Measurements from ENCODE around the gene LRP1B. TPM values are rescaled to one million over a fixed set of nuclear protein-coding genes. Genes with fewer than 3 reads are reported as not detected.

LRP1B gene
- total and polyA plus RNA-seq, 4 donors, result 0.01 to 0.84 (median 0.17) TPM

DNA sequence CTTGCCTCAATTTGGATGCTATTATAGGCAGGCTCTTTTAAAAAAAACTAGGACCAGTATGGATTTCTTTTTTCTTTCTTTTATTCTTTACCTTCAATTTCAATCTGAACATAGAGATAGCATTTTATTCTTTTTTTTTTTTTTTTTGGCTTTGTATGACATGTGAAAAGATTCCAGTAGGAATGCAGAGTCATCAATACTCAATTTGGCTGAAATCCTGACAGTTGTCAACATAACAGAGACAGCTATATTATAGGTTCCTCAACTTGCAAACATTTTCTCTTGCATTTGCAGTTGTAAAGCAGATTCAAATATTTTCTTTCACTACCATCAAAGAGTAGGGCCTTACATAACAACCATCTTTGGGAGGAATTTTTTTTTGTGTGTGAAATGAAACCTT is 334.4 kb downstream of the LRP1B start:
- TF ChIP-seq, protein P1, sequence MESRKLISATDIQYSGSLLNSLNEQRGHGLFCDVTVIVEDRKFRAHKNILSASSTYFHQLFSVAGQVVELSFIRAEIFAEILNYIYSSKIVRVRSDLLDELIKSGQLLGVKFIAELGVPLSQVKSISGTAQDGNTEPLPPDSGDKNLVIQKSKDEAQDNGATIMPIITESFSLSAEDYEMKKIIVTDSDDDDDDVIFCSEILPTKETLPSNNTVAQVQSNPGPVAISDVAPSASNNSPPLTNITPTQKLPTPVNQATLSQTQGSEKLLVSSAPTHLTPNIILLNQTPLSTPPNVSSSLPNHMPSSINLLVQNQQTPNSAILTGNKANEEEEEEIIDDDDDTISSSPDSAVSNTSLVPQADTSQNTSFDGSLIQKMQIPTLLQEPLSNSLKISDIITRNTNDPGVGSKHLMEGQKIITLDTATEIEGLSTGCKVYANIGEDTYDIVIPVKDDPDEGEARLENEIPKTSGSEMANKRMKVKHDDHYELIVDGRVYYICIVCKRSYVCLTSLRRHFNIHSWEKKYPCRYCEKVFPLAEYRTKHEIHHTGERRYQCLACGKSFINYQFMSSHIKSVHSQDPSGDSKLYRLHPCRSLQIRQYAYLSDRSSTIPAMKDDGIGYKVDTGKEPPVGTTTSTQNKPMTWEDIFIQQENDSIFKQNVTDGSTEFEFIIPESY (IDR thresholded peaks at IDR 0.05), result no peak
- TF ChIP-seq EGR1 (IDR thresholded peaks at IDR 0.05; ENCODE audit: low read depth in 2 of 2) (no peak), MAX (IDR thresholded peaks at IDR 0.05) (no peak), FOXA1 (IDR thresholded peaks at IDR 0.05) (no peak), ATF3 (IDR thresholded peaks at IDR 0.05) (no peak), JUND (IDR thresholded peaks at IDR 0.05) (no peak), HNF4A (conservative IDR thresholded peaks at IDR 0.05) (no peak), TAF1 (conservative IDR thresholded peaks at IDR 0.05) (no peak), GABPA (IDR thresholded peaks at IDR 0.05 in 1 of 2, conservative IDR thresholded peaks at IDR 0.05 in 1 of 2) (no peak)
- TF ChIP-seq, protein P2, sequence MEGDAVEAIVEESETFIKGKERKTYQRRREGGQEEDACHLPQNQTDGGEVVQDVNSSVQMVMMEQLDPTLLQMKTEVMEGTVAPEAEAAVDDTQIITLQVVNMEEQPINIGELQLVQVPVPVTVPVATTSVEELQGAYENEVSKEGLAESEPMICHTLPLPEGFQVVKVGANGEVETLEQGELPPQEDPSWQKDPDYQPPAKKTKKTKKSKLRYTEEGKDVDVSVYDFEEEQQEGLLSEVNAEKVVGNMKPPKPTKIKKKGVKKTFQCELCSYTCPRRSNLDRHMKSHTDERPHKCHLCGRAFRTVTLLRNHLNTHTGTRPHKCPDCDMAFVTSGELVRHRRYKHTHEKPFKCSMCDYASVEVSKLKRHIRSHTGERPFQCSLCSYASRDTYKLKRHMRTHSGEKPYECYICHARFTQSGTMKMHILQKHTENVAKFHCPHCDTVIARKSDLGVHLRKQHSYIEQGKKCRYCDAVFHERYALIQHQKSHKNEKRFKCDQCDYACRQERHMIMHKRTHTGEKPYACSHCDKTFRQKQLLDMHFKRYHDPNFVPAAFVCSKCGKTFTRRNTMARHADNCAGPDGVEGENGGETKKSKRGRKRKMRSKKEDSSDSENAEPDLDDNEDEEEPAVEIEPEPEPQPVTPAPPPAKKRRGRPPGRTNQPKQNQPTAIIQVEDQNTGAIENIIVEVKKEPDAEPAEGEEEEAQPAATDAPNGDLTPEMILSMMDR (IDR thresholded peaks at IDR 0.05; ENCODE audit: low read depth, low read length, missing input control), result no peak
- H3K4me1 ChIP-seq (ENCODE audit: control insufficient read depth in 4 of 4, insufficient read depth in 4 of 4, low read length in 3 of 4), result peaks cover 0 to 4% (median 0%) of the 10 kb centered on the region in 4 donors
- no peaks in the 10 kb centered on the region for H3K9me3 ChIP-seq (ENCODE audit: control insufficient read depth in 4 of 4, low read length in 3 of 4)
- no peak overlapping the region for H3K27ac ChIP-seq (ENCODE audit: low read depth in 1 of 2, low read length in 2 of 2)
- no peaks in the 10 kb centered on the region for H3K27me3 ChIP-seq (ENCODE audit: control insufficient read depth in 4 of 4, insufficient read depth in 4 of 4, low read length in 3 of 4)
- H3K36me3 ChIP-seq (ENCODE audit: control insufficient read depth in 4 of 4, insufficient read depth in 3 of 4, low read depth in 1 of 4, low read length in 3 of 4), result no peaks in the 10 kb centered on the region
- no peak for DNase-seq (ENCODE audit: low spot score)
- no peak overlapping the region for H3K4me3 ChIP-seq (ENCODE audit: low read depth in 1 of 3, low read length in 3 of 3)
- H3K9ac ChIP-seq (ENCODE audit: low read depth in 1 of 2, low read length in 2 of 2), result no peak overlapping the region

DNA sequence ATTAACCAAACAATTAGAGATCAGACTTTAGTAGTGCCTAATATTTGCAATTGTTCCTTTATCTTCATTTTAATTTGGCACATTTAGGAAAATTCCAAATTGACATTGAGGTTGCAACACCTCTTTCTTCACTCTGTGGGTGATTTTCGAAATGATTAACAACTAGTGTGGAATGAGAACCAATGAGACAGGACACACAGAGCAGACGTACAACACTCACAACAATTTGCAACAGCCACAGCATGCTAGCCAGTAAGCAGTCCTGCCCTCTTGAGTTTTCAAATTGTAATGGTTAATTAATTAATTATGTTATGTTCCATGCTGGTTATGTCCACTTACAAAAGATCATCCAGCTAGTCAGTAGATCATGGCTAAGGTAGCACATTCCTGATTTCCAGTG is 339.3 kb downstream of the LRP1B start:
- Histone ChIP-seq H3K27ac (ENCODE audit: low read depth in 1 of 2, low read length in 2 of 2) (no peak overlapping the region), H3K4me3 (ENCODE audit: low read depth in 1 of 3, low read length in 3 of 3) (no peak overlapping the region), H3K36me3 (ENCODE audit: control insufficient read depth in 4 of 4, insufficient read depth in 3 of 4, low read depth in 1 of 4, low read length in 3 of 4) (no peaks in the 10 kb centered on the region), H3K9ac (ENCODE audit: low read depth in 1 of 2, low read length in 2 of 2) (no peak overlapping the region), H3K9me3 (ENCODE audit: control insufficient read depth in 4 of 4, low read length in 3 of 4) (no peaks in the 10 kb centered on the region), H3K27me3 (ENCODE audit: control insufficient read depth in 4 of 4, insufficient read depth in 4 of 4, low read length in 3 of 4) (no peaks in the 10 kb centered on the region), H3K4me1 (ENCODE audit: control insufficient read depth in 4 of 4, insufficient read depth in 4 of 4, low read length in 3 of 4) (peaks cover 0 to 4% (median 0%) of the 10 kb centered on the region in 4 donors)
- TF ChIP-seq HNF4G (IDR thresholded peaks at IDR 0.05) (no peak), RAD21 (IDR thresholded peaks at IDR 0.05) (peak; percentile 35 to 53)
- no peak for DNase-seq (ENCODE audit: low spot score)
- WGBS, result 36% methylated on average over 2 of the region's 2 CpGs

- no peak for DNase-seq (ENCODE audit: low spot score)
- Histone ChIP-seq H3K36me3 (ENCODE audit: control insufficient read depth in 4 of 4, insufficient read depth in 3 of 4, low read depth in 1 of 4, low read length in 3 of 4) (no peaks in the 10 kb centered on the region), H3K9ac (ENCODE audit: low read depth in 1 of 2, low read length in 2 of 2) (no peak overlapping the region), H3K4me1 (ENCODE audit: control insufficient read depth in 4 of 4, insufficient read depth in 4 of 4, low read length in 3 of 4) (no peaks in the 10 kb centered on the region), H3K27me3 (ENCODE audit: control insufficient read depth in 4 of 4, insufficient read depth in 4 of 4, low read length in 3 of 4) (no peaks in the 10 kb centered on the region), H3K4me3 (ENCODE audit: low read depth in 1 of 3, low read length in 3 of 3) (no peak overlapping the region), H3K27ac (ENCODE audit: low read depth in 1 of 2, low read length in 2 of 2) (no peak overlapping the region), H3K9me3 (ENCODE audit: control insufficient read depth in 4 of 4, low read length in 3 of 4) (no peaks in the 10 kb centered on the region)
- 62% methylated on average over 1 of the region's 1 CpG for WGBS
- TF ChIP-seq, protein P3, sequence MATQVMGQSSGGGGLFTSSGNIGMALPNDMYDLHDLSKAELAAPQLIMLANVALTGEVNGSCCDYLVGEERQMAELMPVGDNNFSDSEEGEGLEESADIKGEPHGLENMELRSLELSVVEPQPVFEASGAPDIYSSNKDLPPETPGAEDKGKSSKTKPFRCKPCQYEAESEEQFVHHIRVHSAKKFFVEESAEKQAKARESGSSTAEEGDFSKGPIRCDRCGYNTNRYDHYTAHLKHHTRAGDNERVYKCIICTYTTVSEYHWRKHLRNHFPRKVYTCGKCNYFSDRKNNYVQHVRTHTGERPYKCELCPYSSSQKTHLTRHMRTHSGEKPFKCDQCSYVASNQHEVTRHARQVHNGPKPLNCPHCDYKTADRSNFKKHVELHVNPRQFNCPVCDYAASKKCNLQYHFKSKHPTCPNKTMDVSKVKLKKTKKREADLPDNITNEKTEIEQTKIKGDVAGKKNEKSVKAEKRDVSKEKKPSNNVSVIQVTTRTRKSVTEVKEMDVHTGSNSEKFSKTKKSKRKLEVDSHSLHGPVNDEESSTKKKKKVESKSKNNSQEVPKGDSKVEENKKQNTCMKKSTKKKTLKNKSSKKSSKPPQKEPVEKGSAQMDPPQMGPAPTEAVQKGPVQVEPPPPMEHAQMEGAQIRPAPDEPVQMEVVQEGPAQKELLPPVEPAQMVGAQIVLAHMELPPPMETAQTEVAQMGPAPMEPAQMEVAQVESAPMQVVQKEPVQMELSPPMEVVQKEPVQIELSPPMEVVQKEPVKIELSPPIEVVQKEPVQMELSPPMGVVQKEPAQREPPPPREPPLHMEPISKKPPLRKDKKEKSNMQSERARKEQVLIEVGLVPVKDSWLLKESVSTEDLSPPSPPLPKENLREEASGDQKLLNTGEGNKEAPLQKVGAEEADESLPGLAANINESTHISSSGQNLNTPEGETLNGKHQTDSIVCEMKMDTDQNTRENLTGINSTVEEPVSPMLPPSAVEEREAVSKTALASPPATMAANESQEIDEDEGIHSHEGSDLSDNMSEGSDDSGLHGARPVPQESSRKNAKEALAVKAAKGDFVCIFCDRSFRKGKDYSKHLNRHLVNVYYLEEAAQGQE (IDR thresholded peaks at IDR 0.05), result no peak
- no peak for TF ChIP-seq RXRA (IDR thresholded peaks at IDR 0.05)
- no peak for TF ChIP-seq EGR1 (IDR thresholded peaks at IDR 0.05; ENCODE audit: low read depth in 2 of 2)
- TF ChIP-seq SP1 (IDR thresholded peaks at IDR 0.05), result no peak
Measured at GRCh38 chr2:141782574-141782973, 348.2 kb downstream of the LRP1B start.
